Endothelial cell of umbilical vein (primary cell): ENCODE data around the gene QDPR. TPM values are rescaled to one million over a fixed set of nuclear protein-coding genes. Genes with fewer than 3 reads are reported as not detected.

Experiments used
- BruUV-seq: library from RNA; stranded (reverse); fragments of 400-500 nt; replicated peaks from 2 replicates; lab custom pipeline; 2021; lab: Mats Ljungman, UMichigan
- CTCF ChIA-PET: fragments of 300-600, 350-600 bp; sonication (Branson Sonifier 250); formaldehyde crosslinking; loops from one replicate; lab custom pipeline; 2021; ENCODE audit warnings: antibody characterized with exemption, inconsistent platforms; lab: Charles Lee
- POLR2A ChIA-PET: fragments of 300-600, 350-600 bp; sonication (Branson Sonifier 250); formaldehyde crosslinking; loops from one replicate; lab custom pipeline; 2021; ENCODE audit warnings: antibody characterized with exemption, inconsistent platforms; lab: Charles Lee
- DNase-seq: peaks from one replicate; pipeline ENCODE4 v3.0.0-alpha.2; 2011; ENCODE audit warnings: low read depth, low spot score
- FAIRE-seq: peaks from 2 replicates; lab custom pipeline; 2011; peaks lifted over from hg19 to GRCh38; lab: Jason Lieb, UNC
- H2AFZ ChIP-seq: 2 replicates; pipeline ENCODE4 v1.6.0; 2012; ENCODE audit warnings: low read depth, low read length, control low read depth, inconsistent platforms
- H3K27ac ChIP-seq: 2 replicates; pipeline ENCODE4 v1.5.1; 2011; ENCODE audit warnings: low read depth, mild to moderate bottlenecking, control low read depth, low read length, moderate library complexity; ENCODE audit not compliant: insufficient read depth
- H3K27me3 ChIP-seq, 2 experiments: 2 replicates each; pipeline versions ENCODE4 v1.6.0 to v1.6.1; 2011; ENCODE audit warnings: low read length in 2 of 2, mixed read lengths in 1 of 2; ENCODE audit not compliant: control insufficient read depth in 2 of 2, insufficient read depth in 2 of 2
- H3K36me3 ChIP-seq, 2 experiments: 2 replicates in 1 of 2; 3 replicates in 1 of 2; pipeline ENCODE4 v1.5.1; 2011; ENCODE audit warnings: low read length in 2 of 2, mild to moderate bottlenecking in 1 of 2, moderate library complexity in 1 of 2; ENCODE audit not compliant: control insufficient read depth in 2 of 2, insufficient read depth in 2 of 2; ENCODE audit errors: extremely low read depth in 1 of 2
- H3K4me1 ChIP-seq: 3 replicates; pipeline ENCODE4 v1.5.1; 2011; ENCODE audit warnings: mild to moderate bottlenecking, low read length; ENCODE audit not compliant: control insufficient read depth, insufficient read depth; ENCODE audit errors: extremely low read depth
- H3K4me2 ChIP-seq: 2 replicates; pipeline ENCODE4 v1.6.1; 2011; ENCODE audit warnings: low read length, control low read depth, mixed read lengths; ENCODE audit not compliant: insufficient read depth
- H3K4me3 ChIP-seq, 3 experiments: fragments of 200-600 bp in 1 of 3; sonication (generic), shearing (Covaris generic) in 1 of 3; replicated peaks in 1 of 3; 2 replicates each; pipeline ENCODE4 v1.5.1; 2011 to 2016; ENCODE audit warnings: control low read depth in 3 of 3, low read length in 3 of 3, mild to moderate bottlenecking in 2 of 3, inconsistent platforms in 1 of 3, low read depth in 1 of 3, moderate library complexity in 1 of 3; ENCODE audit not compliant: insufficient read depth in 1 of 3
- H3K79me2 ChIP-seq: 2 replicates; pipeline ENCODE4 v1.6.0; 2012; ENCODE audit warnings: low read length, inconsistent platforms; ENCODE audit not compliant: control insufficient read depth, insufficient read depth
- H3K9ac ChIP-seq: replicated peaks from 2 replicates; pipeline ENCODE3; 2011; ENCODE audit warnings: low read length, control low read depth; ENCODE audit not compliant: insufficient read depth; ENCODE audit errors: extremely low read depth
- H3K9me1 ChIP-seq: replicated peaks from 3 replicates; pipeline ENCODE4 v1.6.0; 2011; ENCODE audit warnings: mild to moderate bottlenecking, low read length; ENCODE audit not compliant: control insufficient read depth, insufficient read depth; ENCODE audit errors: extremely low read depth
- H3K9me3 ChIP-seq: replicated peaks from 2 replicates; pipeline ENCODE4 v1.5.1; 2012; ENCODE audit warnings: low read length, inconsistent platforms; ENCODE audit not compliant: control insufficient read depth, insufficient read depth
- H4K20me1 ChIP-seq: replicated peaks from 2 replicates; pipeline ENCODE3; 2011; ENCODE audit warnings: mild to moderate bottlenecking, low read length; ENCODE audit not compliant: control insufficient read depth, insufficient read depth; ENCODE audit errors: extremely low read depth
- CTCF ChIP-seq, 2 donors: IDR thresholded peaks; 1 replicate in 1 of 2; 2 replicates in 1 of 2; pipeline ENCODE4 v1.5.1; 2011; ENCODE audit warnings: low read length in 2 of 2, mild to moderate bottlenecking in 2 of 2, moderate library complexity in 2 of 2, control low read depth in 1 of 2, inconsistent platforms in 1 of 2, low read depth in 1 of 2; ENCODE audit not compliant: insufficient read depth in 1 of 2; ENCODE audit errors: extremely low read depth in 1 of 2
- EZH2 ChIP-seq: IDR thresholded peaks from 2 replicates; pipeline ENCODE4 v1.6.1; 2012; ENCODE audit warnings: borderline replicate concordance, low read depth, mild to moderate bottlenecking, moderate library complexity, low read length, inconsistent platforms; ENCODE audit not compliant: severe bottlenecking
- FOS ChIP-seq: IDR thresholded peaks from 2 replicates; pipeline ENCODE4 v1.6.1; 2011; ENCODE audit warnings: mild to moderate bottlenecking, low read length, moderate library complexity, borderline replicate concordance; ENCODE audit not compliant: insufficient read depth
- GATA2 ChIP-seq: IDR thresholded peaks from 2 replicates; pipeline ENCODE4 v1.7.0; 2011; ENCODE audit warnings: low read depth, mild to moderate bottlenecking, moderate library complexity, mixed read lengths, low read length; ENCODE audit not compliant: insufficient read length, insufficient read depth
- JUN ChIP-seq: IDR thresholded peaks from 2 replicates; pipeline ENCODE4 v1.6.1; 2011; ENCODE audit warnings: borderline replicate concordance, low read depth; ENCODE audit not compliant: insufficient read length, insufficient read depth
- MYC ChIP-seq: IDR thresholded peaks from one replicate; pipeline ENCODE4 v1.6.1; 2011; ENCODE audit warnings: mild to moderate bottlenecking, low read depth, low read length
- POLR2A ChIP-seq: IDR thresholded peaks from 2 replicates; pipeline ENCODE4 v1.6.1; 2012; ENCODE audit warnings: low read depth, mild to moderate bottlenecking, control low read depth, low read length
- POLR2AphosphoS5 ChIP-seq: IDR thresholded peaks from 2 replicates; pipeline ENCODE4 v1.6.1; 2012; ENCODE audit warnings: low read depth, mild to moderate bottlenecking, control low read depth, low read length, moderate library complexity; ENCODE audit not compliant: insufficient read depth
- dilution Hi-C: fragments of 300-500 bp; cut with MboI; formaldehyde crosslinking; loops from one replicate; pipeline ENCODE4 v1.15.0; 2019; ENCODE audit warnings: low sequenced_read_pairs; ENCODE audit not compliant: extremely low pct_ligation_motif_present
- intact Hi-C: fragments of 100-400 bp; cut with micrococcal nuclease; formaldehyde crosslinking; loops from one replicate; pipeline ENCODE4 v1.10.0; 2022
- polyA plus RNA-seq, 4 experiments: library from polyadenylated mRNA; depleted of rRNA in 3 of 4; stranded (reverse) in 3 of 4; unstranded in 1 of 4; fragments of >200 nt; gene quantifications; 2 replicates each; pipeline versions ENCODE4 v1.2.1 to v1.2.3, GENCODE V29; 2011 to 2012; ENCODE audit warnings: missing spikeins in 1 of 4
- total RNA-seq: library from RNA; stranded (reverse); gene quantifications from 2 replicates; pipeline ENCODE4 v1.2.3, GENCODE V29; 2021
- TF ChIP-seq, protein P1 (sequence below): IDR thresholded peaks from 2 replicates; pipeline ENCODE4 v1.6.1; 2011; ENCODE audit not compliant: insufficient read depth, insufficient read length

Gene QDPR
- total and polyA plus RNA-seq, 2 donors (not counting 3 experiments of a cell fraction or from before 2014, with no cell fraction given), result 20.5 to 20.9 TPM

DNA sequence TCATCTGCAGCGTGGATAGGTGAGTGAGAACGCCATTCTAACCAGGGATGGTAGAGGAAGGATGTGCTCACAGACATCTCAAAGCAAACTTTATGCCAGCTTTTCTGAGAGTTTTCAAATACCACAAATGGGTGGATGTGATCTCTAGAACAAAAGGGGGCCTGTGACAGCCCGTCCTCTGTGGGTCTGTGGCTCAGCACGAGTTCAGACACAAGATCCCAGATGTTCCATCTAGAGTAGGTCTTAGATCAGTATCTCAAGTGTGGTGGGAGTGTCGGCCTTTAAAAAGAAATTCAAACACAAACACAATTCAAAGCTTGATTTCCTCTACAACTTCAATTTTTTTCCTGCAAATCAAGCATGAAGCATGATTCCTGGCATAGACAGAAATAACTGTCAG is 22.8 kb downstream of the QDPR start:
- no TSS peak for BruUV-seq
- no peak overlapping the region for H3K4me2 ChIP-seq
- H4K20me1 ChIP-seq, result no peaks in the 10 kb centered on the region
- dilution Hi-C loops (no loop called here), intact Hi-C loops (no loop called here)
- H3K9me1 ChIP-seq, result no peaks in the 10 kb centered on the region
- DNase-seq, result no peak
- CTCF ChIA-PET, result interaction anchor here (1.8 kb wide), 1 partner anchor 17 kb away, joined by 6 read pairs; no protein-coding TSS in a partner anchor
- H3K27ac ChIP-seq, result no peak overlapping the region
- H3K79me2 ChIP-seq, result peaks cover 2% of the 10 kb centered on the region
- FAIRE-seq, result no peak
- peaks cover 7% of the 10 kb centered on the region in 2 experiments for H3K36me3 ChIP-seq
- no peak overlapping the region for H2AFZ ChIP-seq
- H3K4me1 ChIP-seq, result peaks cover 5% of the 10 kb centered on the region
- H3K4me3 ChIP-seq, result no peak overlapping the region
- POLR2A ChIA-PET, result no interaction called here
- H3K27me3 ChIP-seq, result no peaks in the 10 kb centered on the region
- TF ChIP-seq CTCF (IDR thresholded peaks at IDR 0.05; ENCODE audit: extremely low read depth in 1 of 2, insufficient read depth in 1 of 2, low read depth in 1 of 2, low read length in 2 of 2) (no peak), POLR2A (no peak), GATA2 (no peak), EZH2 (no peak), POLR2AphosphoS5 (no peak), FOS (no peak), MYC (no peak), JUN (no peak)
- TF ChIP-seq, protein P1, sequence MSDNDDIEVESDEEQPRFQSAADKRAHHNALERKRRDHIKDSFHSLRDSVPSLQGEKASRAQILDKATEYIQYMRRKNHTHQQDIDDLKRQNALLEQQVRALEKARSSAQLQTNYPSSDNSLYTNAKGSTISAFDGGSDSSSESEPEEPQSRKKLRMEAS, result no peak
- H3K9me3 ChIP-seq, result no peaks in the 10 kb centered on the region
- no peak overlapping the region for H3K9ac ChIP-seq
